Measurements from ENCODE around the gene PSD. TPM values are rescaled to one million over a fixed set of nuclear protein-coding genes. Genes with fewer than 3 reads are reported as not detected.

The PSD gene
- total and polyA plus RNA-seq, 9 of the 15 experiments (the other 6 are each of a cell fraction or from before 2014, with no cell fraction given) = 0.11 to 1.7 (median 0.54) TPM; not detected in 2

DNA sequence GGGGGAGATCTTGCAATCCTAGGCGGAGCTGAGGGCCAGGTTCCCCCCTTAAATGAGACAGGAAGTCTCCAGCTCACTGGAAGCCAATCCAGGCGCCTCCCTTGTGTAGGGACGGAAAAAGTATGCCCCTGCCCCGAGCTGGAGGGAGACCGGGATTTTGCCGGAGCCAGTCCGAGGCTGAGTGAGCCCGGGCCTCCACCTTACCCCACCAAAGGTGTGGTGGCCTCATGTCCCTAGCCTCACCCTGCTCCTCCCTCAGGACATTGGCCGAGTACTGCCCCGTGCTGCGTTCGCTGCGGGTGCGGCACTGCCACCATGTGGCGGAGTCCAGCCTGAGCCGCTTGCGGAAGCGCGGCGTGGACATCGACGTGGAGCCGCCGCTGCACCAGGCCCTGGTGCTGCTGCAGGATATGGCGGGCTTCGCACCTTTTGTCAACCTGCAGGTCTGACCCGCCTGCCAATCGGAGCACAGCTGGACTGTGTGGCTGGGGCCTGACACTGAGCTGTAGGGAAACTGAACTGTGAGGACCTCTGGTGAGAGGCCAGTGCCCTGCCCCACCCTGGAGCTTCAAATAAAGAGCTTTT, 4.1 kb upstream of the PSD start:
- ATAC-seq (peak; percentile 79), DNase-seq (ENCODE audit: extremely low read depth in 1 of 4, low spot score in 3 of 4) (peak; percentile 64 to 89 (median 70)), FAIRE-seq (peak; percentile 87)
- Histone ChIP-seq H4K20me1 (replicated peaks; ENCODE audit: control insufficient read depth, insufficient read depth, low read length) (no peaks in the 10 kb centered on the region), H3K79me2 (ENCODE audit: control insufficient read depth, insufficient read depth, low read length) (peaks cover 25% of the 10 kb centered on the region), H3K27me3 (ENCODE audit: control insufficient read depth in 2 of 2, insufficient read depth in 2 of 2, low read length in 2 of 2) (no peaks in the 10 kb centered on the region), H3K27ac (ENCODE audit: extremely low read depth, low read depth, low read length) (peak overlapping the region; percentile 80), H3K4me2 (ENCODE audit: insufficient read depth, low read length) (peak overlapping the region; percentile 74), H3K9ac (ENCODE audit: insufficient read depth in 1 of 2, low read depth in 2 of 2, low read length in 2 of 2) (peak overlapping the region; percentile 65 to 96), H3K9me1 (ENCODE audit: control insufficient read depth, insufficient read depth, low read length) (no peaks in the 10 kb centered on the region), H3K36me3 (ENCODE audit: control insufficient read depth, insufficient read depth, low read length) (peaks cover 17% of the 10 kb centered on the region; the same call in 2 of the 3 replicates), H3K4me3 (peak overlapping the region; percentile 93), H3K4me1 (replicated peaks in 1 of 2; ENCODE audit: control insufficient read depth in 2 of 2, insufficient read depth in 2 of 2, low read length in 2 of 2) (peaks cover 12 to 53% of the 10 kb centered on the region in 2 experiments; a peak in 4 of 5 replicates), H2AFZ (ENCODE audit: low read depth, low read length) (peak overlapping the region; percentile 87), H3K9me3 (replicated peaks; ENCODE audit: control insufficient read depth, insufficient read depth, low read depth, low read length) (no peaks in the 10 kb centered on the region)
- intact Hi-C loops (cut with micrococcal nuclease) = loop anchor here (1.0 to 5.0 kb wide), 2 partner anchors 40 to 57 kb away; no protein-coding TSS in a partner anchor
- no TSS peak for BruUV-seq (replicated peaks)
- ChIA-PET POLR2A (interaction anchor here (0.6 to 5.3 kb wide), 12 partner anchors 9 to 1740 kb away, joined by 3 to 34 read pairs (median 4); partner anchors contain the start of genes CUEDC2 and PITX3), CTCF (ENCODE audit: low intra/inter-chr PET ratio) (interaction anchor here (0.6 to 1.1 kb wide), 2 partner anchors 29 to 163 kb away, joined by 3 to 4 read pairs; no protein-coding TSS in a partner anchor)
- in situ Hi-C loops (cut with MboI) = no loop called here
- under 1% methylated on average over 24 of the region's 28 CpGs for WGBS (ENCODE audit: insufficient coverage, low coverage, missing lambda C conversion rate)
- no peak for TF ChIP-seq SP2 (IDR thresholded peaks at IDR 0.05; ENCODE audit: extremely low read depth, low read depth, low read length, poor library complexity, severe bottlenecking)
- no peak for TF ChIP-seq CBX8 (IDR thresholded peaks at IDR 0.05; ENCODE audit: borderline replicate concordance, extremely low read depth, low read depth, low read length, poor library complexity, severe bottlenecking)
- TF ChIP-seq TGIF2 (CRISPR knock-in tag; IDR thresholded peaks at IDR 0.05) = no peak
- TF ChIP-seq, protein P1, sequence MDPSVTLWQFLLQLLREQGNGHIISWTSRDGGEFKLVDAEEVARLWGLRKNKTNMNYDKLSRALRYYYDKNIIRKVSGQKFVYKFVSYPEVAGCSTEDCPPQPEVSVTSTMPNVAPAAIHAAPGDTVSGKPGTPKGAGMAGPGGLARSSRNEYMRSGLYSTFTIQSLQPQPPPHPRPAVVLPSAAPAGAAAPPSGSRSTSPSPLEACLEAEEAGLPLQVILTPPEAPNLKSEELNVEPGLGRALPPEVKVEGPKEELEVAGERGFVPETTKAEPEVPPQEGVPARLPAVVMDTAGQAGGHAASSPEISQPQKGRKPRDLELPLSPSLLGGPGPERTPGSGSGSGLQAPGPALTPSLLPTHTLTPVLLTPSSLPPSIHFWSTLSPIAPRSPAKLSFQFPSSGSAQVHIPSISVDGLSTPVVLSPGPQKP (CRISPR knock-in tag; IDR thresholded peaks at IDR 0.05) = no peak
- TF ChIP-seq CBX3 (IDR thresholded peaks at IDR 0.05; ENCODE audit: borderline replicate concordance in 1 of 2, low read length in 2 of 2) = peak in 1 of 2 experiments; percentile 88; a peak in 1 of 3 replicates
- TF ChIP-seq, protein P2, sequence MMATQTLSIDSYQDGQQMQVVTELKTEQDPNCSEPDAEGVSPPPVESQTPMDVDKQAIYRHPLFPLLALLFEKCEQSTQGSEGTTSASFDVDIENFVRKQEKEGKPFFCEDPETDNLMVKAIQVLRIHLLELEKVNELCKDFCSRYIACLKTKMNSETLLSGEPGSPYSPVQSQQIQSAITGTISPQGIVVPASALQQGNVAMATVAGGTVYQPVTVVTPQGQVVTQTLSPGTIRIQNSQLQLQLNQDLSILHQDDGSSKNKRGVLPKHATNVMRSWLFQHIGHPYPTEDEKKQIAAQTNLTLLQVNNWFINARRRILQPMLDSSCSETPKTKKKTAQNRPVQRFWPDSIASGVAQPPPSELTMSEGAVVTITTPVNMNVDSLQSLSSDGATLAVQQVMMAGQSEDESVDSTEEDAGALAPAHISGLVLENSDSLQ (IDR thresholded peaks at IDR 0.05) = no peak
- TF ChIP-seq EZH2 (IDR thresholded peaks at IDR 0.05; ENCODE audit: borderline replicate concordance, low read depth, low read length) = no peak
- TF ChIP-seq ZNF184 (CRISPR knock-in tag; IDR thresholded peaks at IDR 0.05) = no peak
- no peak for TF ChIP-seq XRCC5 (IDR thresholded peaks at IDR 0.05; ENCODE audit: low read depth, low read length)
- no peak for TF ChIP-seq ARID1B (IDR thresholded peaks at IDR 0.05)
- no peak for TF ChIP-seq KLF10 (CRISPR knock-in tag; IDR thresholded peaks at IDR 0.05)
- TF ChIP-seq E2F3 (CRISPR knock-in tag; IDR thresholded peaks at IDR 0.05) = no peak
- TF ChIP-seq STAG1 (CRISPR knock-in tag; IDR thresholded peaks at IDR 0.05; ENCODE audit: borderline replicate concordance) = no peak
- TF ChIP-seq ZNF24 (IDR thresholded peaks at IDR 0.05) = no peak
- TF ChIP-seq ESRRB (CRISPR knock-in tag; IDR thresholded peaks at IDR 0.05; ENCODE audit: borderline replicate concordance) = no peak
- TF ChIP-seq SIN3A (IDR thresholded peaks at IDR 0.05; ENCODE audit: borderline replicate concordance in 2 of 2, control insufficient read depth in 1 of 2, low read depth in 2 of 2, low read length in 2 of 2) = peak in 1 of 2 experiments; percentile 66; a peak in 1 of 4 replicates
- no peak; the same call in 1 of the 2 replicates for TF ChIP-seq SP1 (CRISPR knock-in tag; IDR thresholded peaks at IDR 0.05)
- no peak for TF ChIP-seq PHF8 (IDR thresholded peaks at IDR 0.05; ENCODE audit: borderline replicate concordance, low read length)
- peak; percentile 66 for TF ChIP-seq PHF20 (IDR thresholded peaks at IDR 0.05; ENCODE audit: partially characterized antibody)
- TF ChIP-seq EHMT2 (IDR thresholded peaks at IDR 0.05) = no peak
- no peak for TF ChIP-seq NELFE (IDR thresholded peaks at IDR 0.05; ENCODE audit: insufficient read depth, insufficient read length)
